AG04450 (cell line): Measurements from ENCODE around the gene CEP128. TPM values are rescaled to one million over a fixed set of nuclear protein-coding genes. Genes with fewer than 3 reads are reported as not detected.

ENCODE experiments used
- CTCF ChIA-PET: fragments of 300-600, 350-600 bp; formaldehyde crosslinking; extraction: SDS; loops from one replicate; lab custom pipeline; 2022; ENCODE audit warnings: antibody characterized with exemption, inconsistent platforms; lab: Charles Lee
- POLR2A ChIA-PET: fragments of 350-600 bp; formaldehyde crosslinking; extraction: SDS; loops from one replicate; lab custom pipeline; 2021; ENCODE audit warnings: antibody characterized with exemption, inconsistent platforms; lab: Yijun Ruan, JAX
- DNase-seq: peaks from one replicate; pipeline ENCODE4 v3.0.0-alpha.2; 2011; ENCODE audit warnings: low read depth, low spot score
- H3K27ac ChIP-seq: one replicate; pipeline ENCODE4 v1.5.1; 2012; ENCODE audit warnings: low read depth, low read length, control low read depth
- H3K27me3 ChIP-seq: one replicate; pipeline ENCODE4 v1.6.0; 2012; ENCODE audit warnings: low read length; ENCODE audit not compliant: control insufficient read depth, insufficient read depth
- H3K4me3 ChIP-seq: 2 replicates; pipeline ENCODE4 v1.5.1; 2011; ENCODE audit warnings: mild to moderate bottlenecking, low read depth, low read length, control low read depth
- H3K9me3 ChIP-seq: 2 replicates; pipeline ENCODE4 v1.5.1; 2012; ENCODE audit warnings: low read length; ENCODE audit not compliant: control insufficient read depth, insufficient read depth
- polyA plus RNA-seq: library from polyadenylated mRNA; depleted of rRNA; stranded (reverse); fragments of >200 nt; gene quantifications from 2 replicates; pipeline ENCODE4 v1.2.3, GENCODE V29; 2011
- TF ChIP-seq, protein P1 (sequence below): IDR thresholded peaks from 2 replicates; pipeline ENCODE4 v1.5.1; 2011; ENCODE audit warnings: low read depth, low read length, control low read depth, inconsistent platforms

Gene CEP128
- polyA plus RNA-seq, 1 experiment: 1.8 TPM

GRCh38 chr14:80772504-80772903, 169.0 kb downstream of the CEP128 start:
- TF ChIP-seq, protein P1, sequence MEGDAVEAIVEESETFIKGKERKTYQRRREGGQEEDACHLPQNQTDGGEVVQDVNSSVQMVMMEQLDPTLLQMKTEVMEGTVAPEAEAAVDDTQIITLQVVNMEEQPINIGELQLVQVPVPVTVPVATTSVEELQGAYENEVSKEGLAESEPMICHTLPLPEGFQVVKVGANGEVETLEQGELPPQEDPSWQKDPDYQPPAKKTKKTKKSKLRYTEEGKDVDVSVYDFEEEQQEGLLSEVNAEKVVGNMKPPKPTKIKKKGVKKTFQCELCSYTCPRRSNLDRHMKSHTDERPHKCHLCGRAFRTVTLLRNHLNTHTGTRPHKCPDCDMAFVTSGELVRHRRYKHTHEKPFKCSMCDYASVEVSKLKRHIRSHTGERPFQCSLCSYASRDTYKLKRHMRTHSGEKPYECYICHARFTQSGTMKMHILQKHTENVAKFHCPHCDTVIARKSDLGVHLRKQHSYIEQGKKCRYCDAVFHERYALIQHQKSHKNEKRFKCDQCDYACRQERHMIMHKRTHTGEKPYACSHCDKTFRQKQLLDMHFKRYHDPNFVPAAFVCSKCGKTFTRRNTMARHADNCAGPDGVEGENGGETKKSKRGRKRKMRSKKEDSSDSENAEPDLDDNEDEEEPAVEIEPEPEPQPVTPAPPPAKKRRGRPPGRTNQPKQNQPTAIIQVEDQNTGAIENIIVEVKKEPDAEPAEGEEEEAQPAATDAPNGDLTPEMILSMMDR: no peak
- ChIA-PET POLR2A (no interaction called here), CTCF (no interaction called here)
- Histone ChIP-seq H3K4me3 (no peak overlapping the region), H3K27ac (no peak overlapping the region), H3K27me3 (no peaks in the 10 kb centered on the region), H3K9me3 (no peaks in the 10 kb centered on the region)
- no peak for DNase-seq

DNA sequence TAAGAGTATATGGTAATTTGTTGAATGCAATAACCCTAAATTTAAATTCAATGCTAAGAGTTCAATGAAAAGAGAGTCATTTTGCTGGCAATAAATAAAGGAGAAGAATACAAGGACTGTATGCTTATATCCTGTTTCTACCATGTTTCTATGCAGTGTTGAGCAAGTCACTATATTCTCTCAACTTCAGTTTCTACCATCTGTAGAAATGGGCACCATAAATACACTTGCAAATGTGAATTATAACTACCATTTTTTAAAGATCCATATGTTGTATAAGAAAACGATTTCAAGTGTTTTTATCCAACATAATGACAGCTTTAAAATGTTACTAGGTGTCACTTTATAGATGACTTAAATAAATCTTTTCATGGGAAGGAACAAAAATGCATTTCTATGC, 170.3 kb downstream of the CEP128 start:
- no peak for DNase-seq
- ChIA-PET POLR2A (no interaction called here), CTCF (interaction anchor here (0.7 to 1.1 kb wide), 3 partner anchors 9 to 715 kb away, joined by 3 read pairs; no protein-coding TSS in a partner anchor)
- Histone ChIP-seq H3K27me3 (no peaks in the 10 kb centered on the region), H3K27ac (no peak overlapping the region), H3K4me3 (no peak overlapping the region), H3K9me3 (no peaks in the 10 kb centered on the region)
- TF ChIP-seq, protein P1: no peak

DNA sequence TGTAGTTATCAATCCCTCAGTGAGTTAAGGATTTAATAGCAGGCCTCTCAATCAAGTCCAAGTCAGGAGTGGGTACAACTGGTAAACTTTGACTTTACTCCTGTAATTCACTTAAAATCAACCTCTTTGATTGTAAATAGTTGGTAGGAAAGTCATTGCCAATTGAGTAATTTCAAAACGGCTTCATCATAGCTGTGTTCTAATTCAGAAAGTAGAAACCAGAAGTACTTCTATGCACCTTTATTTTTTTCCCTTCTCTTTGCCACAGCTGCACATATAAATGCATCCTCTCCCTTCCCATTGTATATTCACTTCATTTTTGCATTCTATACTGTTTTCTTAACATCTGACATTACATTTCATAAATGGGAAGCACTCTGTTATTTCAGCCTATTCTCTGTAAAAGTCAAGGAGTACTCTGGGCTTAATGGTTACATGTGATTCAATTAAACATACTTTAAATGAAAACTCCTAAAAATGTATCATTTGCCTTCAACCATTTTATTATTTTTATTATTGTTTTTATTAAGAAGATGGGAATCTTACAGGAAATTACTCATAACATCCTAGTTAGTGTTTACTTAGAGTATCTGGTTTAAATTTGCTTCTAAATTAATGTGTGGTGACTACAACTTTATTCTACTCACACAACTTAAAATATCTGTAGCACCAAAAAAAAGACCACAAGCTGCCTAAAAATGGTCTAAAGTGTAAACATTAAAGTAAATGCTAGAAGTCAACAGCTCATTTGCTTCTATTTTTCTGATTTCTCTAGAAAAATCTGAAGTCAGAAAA, 171.2 kb downstream of the CEP128 start:
- Histone ChIP-seq H3K4me3 (no peak overlapping the region), H3K27me3 (no peaks in the 10 kb centered on the region), H3K27ac (no peak overlapping the region), H3K9me3 (no peaks in the 10 kb centered on the region)
- CTCF ChIA-PET: no interaction called here
- POLR2A ChIA-PET: no interaction called here
- TF ChIP-seq, protein P1: no peak
- DNase-seq: no peak

- H3K4me3 ChIP-seq: no peak overlapping the region
- POLR2A ChIA-PET: no interaction called here
- CTCF ChIA-PET: no interaction called here
- no peak overlapping the region for H3K27ac ChIP-seq
- H3K27me3 ChIP-seq: no peaks in the 10 kb centered on the region
- TF ChIP-seq, protein P1: no peak
- H3K9me3 ChIP-seq: no peaks in the 10 kb centered on the region
- DNase-seq: no peak
These were observed 172.9 kb downstream of the CEP128 start for GRCh38 chr14:80768646-80769045.

- no peaks in the 10 kb centered on the region for H3K9me3 ChIP-seq
- CTCF ChIA-PET: no interaction called here
- H3K27me3 ChIP-seq: no peaks in the 10 kb centered on the region
- TF ChIP-seq, protein P1: no peak
- POLR2A ChIA-PET: no interaction called here
- H3K27ac ChIP-seq: no peak overlapping the region
- no peak for DNase-seq
- no peak overlapping the region for H3K4me3 ChIP-seq
These were observed 176.5 kb downstream of the CEP128 start for GRCh38 chr14:80764921-80765507.
